Keratinocyte (primary cell): ENCODE results near the gene HEG1. TPM values are rescaled to one million over a fixed set of nuclear protein-coding genes. Genes with fewer than 3 reads are reported as not detected.

Experiments
- DNase-seq: peaks from one replicate; pipeline ENCODE4 v3.0.0-alpha.2; 2011; ENCODE audit warnings: low read depth, missing footprints, low spot score
- FAIRE-seq: peaks from 2 replicates; lab custom pipeline; 2011; peaks lifted over from hg19 to GRCh38; lab: Jason Lieb, UNC
- H2AFZ ChIP-seq: 2 replicates; pipeline ENCODE4 v1.6.0; 2012; ENCODE audit warnings: low read length, control low read depth, inconsistent platforms; ENCODE audit not compliant: control insufficient read depth
- H3K27ac ChIP-seq: 2 replicates; pipeline ENCODE4 v1.5.1; 2011; ENCODE audit warnings: low read length; ENCODE audit not compliant: control insufficient read depth, insufficient read depth
- H3K27me3 ChIP-seq: 3 replicates; pipeline ENCODE4 v1.6.0; 2011; ENCODE audit warnings: low read length; ENCODE audit not compliant: control insufficient read depth, insufficient read depth; ENCODE audit errors: extremely low read depth
- H3K36me3 ChIP-seq, 2 experiments: 2 replicates in 1 of 2; 3 replicates in 1 of 2; pipeline ENCODE4 v1.5.1; 2011; ENCODE audit warnings: low read length in 2 of 2, mild to moderate bottlenecking in 1 of 2; ENCODE audit not compliant: control insufficient read depth in 2 of 2, insufficient read depth in 2 of 2; ENCODE audit errors: extremely low read depth in 1 of 2
- H3K4me1 ChIP-seq: 3 replicates; pipeline ENCODE4 v1.5.1; 2011; ENCODE audit warnings: low read length; ENCODE audit not compliant: control insufficient read depth, insufficient read depth; ENCODE audit errors: extremely low read depth
- H3K4me2 ChIP-seq: 3 replicates; pipeline ENCODE4 v1.6.0; 2011; ENCODE audit warnings: low read depth, low read length; ENCODE audit not compliant: control insufficient read depth, insufficient read depth; ENCODE audit errors: extremely low read depth
- H3K4me3 ChIP-seq, 3 experiments: fragments of 200-600 bp in 1 of 3; sonication (generic) in 1 of 3; 2 replicates in 2 of 3; 3 replicates in 1 of 3; pipeline ENCODE4 v1.5.1; 2011 to 2016; ENCODE audit warnings: low read length in 3 of 3, mild to moderate bottlenecking in 3 of 3, control low read depth in 2 of 3, inconsistent platforms in 1 of 3, low read depth in 1 of 3, mixed read lengths in 1 of 3, mixed run types in 1 of 3, moderate library complexity in 1 of 3; ENCODE audit not compliant: control insufficient read depth in 2 of 3, insufficient read depth in 2 of 3; ENCODE audit errors: extremely low read depth in 1 of 3
- H3K79me2 ChIP-seq: 2 replicates; pipeline ENCODE4 v1.6.0; 2012; ENCODE audit warnings: low read length; ENCODE audit not compliant: control insufficient read depth, insufficient read depth
- H3K9ac ChIP-seq: 3 replicates; pipeline ENCODE4 v1.6.0; 2011; ENCODE audit warnings: low read length; ENCODE audit not compliant: control insufficient read depth, insufficient read depth; ENCODE audit errors: extremely low read depth
- H3K9me1 ChIP-seq: 3 replicates; pipeline ENCODE4 v1.6.0; 2011; ENCODE audit warnings: low read length; ENCODE audit not compliant: control insufficient read depth, insufficient read depth; ENCODE audit errors: extremely low read depth
- H3K9me3 ChIP-seq: 2 replicates; pipeline ENCODE4 v1.5.1; 2012; ENCODE audit warnings: low read depth, low read length; ENCODE audit not compliant: control insufficient read depth
- H4K20me1 ChIP-seq: 3 replicates; pipeline ENCODE4 v1.6.0; 2011; ENCODE audit warnings: low read length; ENCODE audit not compliant: control insufficient read depth, insufficient read depth; ENCODE audit errors: extremely low read depth
- EZH2 ChIP-seq: IDR thresholded peaks from one replicate; pipeline ENCODE4 v1.6.1; 2012; ENCODE audit warnings: inconsistent platforms, mild to moderate bottlenecking, low read length, moderate library complexity
- dilution Hi-C: fragments of 300-500 bp; cut with MboI; formaldehyde crosslinking; loops from one replicate; pipeline ENCODE4 v1.7.0; 2020; ENCODE audit warnings: low sequenced_read_pairs; ENCODE audit not compliant: extremely low pct_ligation_motif_present
- polyA plus RNA-seq, 5 experiments: library from polyadenylated mRNA; depleted of rRNA in 3 of 5; stranded (reverse) in 3 of 5; stranded (forward) in 1 of 5; unstranded in 1 of 5; fragments of >200 nt; gene quantifications; 1 replicate in 1 of 5; 2 replicates in 3 of 5; 3 replicates in 1 of 5; pipeline versions ENCODE4 v1.2.1 to v1.2.3, GENCODE V29; 2011 to 2012; ENCODE audit warnings: missing spikeins in 2 of 5, low read depth in 1 of 5, low replicate concordance in 1 of 5
- TF ChIP-seq, protein P1 (sequence below), 3 experiments: IDR thresholded peaks in 1 of 3; conservative IDR thresholded peaks in 1 of 3; optimal IDR thresholded peaks in 1 of 3; 2 replicates in 2 of 3; 3 replicates in 1 of 3; pipeline versions ENCODE3 to v1.5.1; 2011; ENCODE audit warnings: low read length in 3 of 3, mild to moderate bottlenecking in 3 of 3, moderate library complexity in 2 of 3, control low read depth in 1 of 3, inconsistent platforms in 1 of 3; ENCODE audit not compliant: insufficient read depth in 2 of 3; ENCODE audit errors: extremely low read depth in 1 of 3

The HEG1 gene
- polyA plus RNA-seq, 1 donor (not counting 4 experiments of a cell fraction or from before 2014, with no cell fraction given): 12.7 TPM

DNA sequence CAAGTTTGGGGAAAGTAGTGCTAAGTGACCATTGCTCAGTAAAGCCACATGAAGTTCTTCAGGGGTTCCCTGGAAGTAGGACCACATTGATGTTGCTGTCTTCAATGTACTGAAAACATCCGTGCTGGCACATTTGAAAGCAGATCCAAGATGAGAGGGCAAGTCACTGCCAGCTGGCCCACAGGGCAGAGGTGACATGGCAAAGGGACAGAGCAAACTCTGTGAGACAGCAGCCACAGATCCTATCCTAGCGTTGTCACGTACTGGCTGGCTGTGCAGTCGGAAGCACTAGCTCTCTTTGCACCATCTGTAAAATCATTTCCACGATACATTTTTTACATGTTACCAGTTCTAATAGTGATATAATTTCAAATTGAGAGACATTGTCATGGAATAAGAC, 135.1 kb downstream of the HEG1 start:
- Histone ChIP-seq H3K27ac (no peak overlapping the region), H3K9me3 (no peaks in the 10 kb centered on the region), H3K4me1 (no peaks in the 10 kb centered on the region), H3K36me3 (no peaks in the 10 kb centered on the region), H4K20me1 (no peaks in the 10 kb centered on the region), H3K9ac (no peak overlapping the region), H3K4me3 (no peak overlapping the region), H3K9me1 (no peaks in the 10 kb centered on the region), H3K27me3 (peaks cover 4% of the 10 kb centered on the region), H2AFZ (no peak overlapping the region), H3K79me2 (no peaks in the 10 kb centered on the region), H3K4me2 (no peak overlapping the region)
- TF ChIP-seq, protein P1, sequence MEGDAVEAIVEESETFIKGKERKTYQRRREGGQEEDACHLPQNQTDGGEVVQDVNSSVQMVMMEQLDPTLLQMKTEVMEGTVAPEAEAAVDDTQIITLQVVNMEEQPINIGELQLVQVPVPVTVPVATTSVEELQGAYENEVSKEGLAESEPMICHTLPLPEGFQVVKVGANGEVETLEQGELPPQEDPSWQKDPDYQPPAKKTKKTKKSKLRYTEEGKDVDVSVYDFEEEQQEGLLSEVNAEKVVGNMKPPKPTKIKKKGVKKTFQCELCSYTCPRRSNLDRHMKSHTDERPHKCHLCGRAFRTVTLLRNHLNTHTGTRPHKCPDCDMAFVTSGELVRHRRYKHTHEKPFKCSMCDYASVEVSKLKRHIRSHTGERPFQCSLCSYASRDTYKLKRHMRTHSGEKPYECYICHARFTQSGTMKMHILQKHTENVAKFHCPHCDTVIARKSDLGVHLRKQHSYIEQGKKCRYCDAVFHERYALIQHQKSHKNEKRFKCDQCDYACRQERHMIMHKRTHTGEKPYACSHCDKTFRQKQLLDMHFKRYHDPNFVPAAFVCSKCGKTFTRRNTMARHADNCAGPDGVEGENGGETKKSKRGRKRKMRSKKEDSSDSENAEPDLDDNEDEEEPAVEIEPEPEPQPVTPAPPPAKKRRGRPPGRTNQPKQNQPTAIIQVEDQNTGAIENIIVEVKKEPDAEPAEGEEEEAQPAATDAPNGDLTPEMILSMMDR (optimal IDR thresholded peaks at IDR 0.05 in 1 of 3, IDR thresholded peaks at IDR 0.05 in 1 of 3, conservative IDR thresholded peaks at IDR 0.05 in 1 of 3; ENCODE audit: extremely low read depth in 1 of 3, insufficient read depth in 2 of 3, low read length in 3 of 3): no peak
- TF ChIP-seq EZH2: no peak
- DNase-seq (no peak), FAIRE-seq (no peak)
- dilution Hi-C loops: no loop called here

DNA sequence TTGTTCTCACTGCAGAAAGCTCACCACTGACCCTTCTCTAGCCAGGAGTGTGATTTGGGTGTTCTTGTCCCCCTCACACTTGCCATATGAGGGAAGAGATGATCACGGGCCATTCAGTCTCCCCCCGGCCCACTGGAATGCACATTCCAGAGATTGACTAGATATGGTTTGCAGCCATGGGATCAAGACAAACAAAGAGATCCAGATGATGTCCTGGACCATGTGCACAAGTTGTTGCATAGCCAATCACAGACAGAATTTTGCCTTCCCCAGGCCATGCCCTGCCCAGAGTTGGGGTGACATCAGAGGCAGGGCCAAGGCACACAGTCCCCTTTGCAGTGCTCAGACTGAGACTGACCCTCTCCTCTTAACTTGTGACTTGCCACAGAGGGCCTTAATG, 136.0 kb downstream of the HEG1 start:
- no peak for FAIRE-seq
- no peak for TF ChIP-seq EZH2
- H3K4me1 ChIP-seq: no peaks in the 10 kb centered on the region
- H4K20me1 ChIP-seq: no peaks in the 10 kb centered on the region
- H3K27ac ChIP-seq: no peak overlapping the region
- H3K9me3 ChIP-seq: no peaks in the 10 kb centered on the region
- no peak overlapping the region for H3K4me3 ChIP-seq
- dilution Hi-C loops: no loop called here
- no peaks in the 10 kb centered on the region for H3K36me3 ChIP-seq
- no peaks in the 10 kb centered on the region for H3K79me2 ChIP-seq
- no peak for DNase-seq
- no peak overlapping the region for H3K4me2 ChIP-seq
- H3K27me3 ChIP-seq: peaks cover 4% of the 10 kb centered on the region
- H3K9me1 ChIP-seq: no peaks in the 10 kb centered on the region
- H3K9ac ChIP-seq: no peak overlapping the region
- no peak overlapping the region for H2AFZ ChIP-seq

DNA sequence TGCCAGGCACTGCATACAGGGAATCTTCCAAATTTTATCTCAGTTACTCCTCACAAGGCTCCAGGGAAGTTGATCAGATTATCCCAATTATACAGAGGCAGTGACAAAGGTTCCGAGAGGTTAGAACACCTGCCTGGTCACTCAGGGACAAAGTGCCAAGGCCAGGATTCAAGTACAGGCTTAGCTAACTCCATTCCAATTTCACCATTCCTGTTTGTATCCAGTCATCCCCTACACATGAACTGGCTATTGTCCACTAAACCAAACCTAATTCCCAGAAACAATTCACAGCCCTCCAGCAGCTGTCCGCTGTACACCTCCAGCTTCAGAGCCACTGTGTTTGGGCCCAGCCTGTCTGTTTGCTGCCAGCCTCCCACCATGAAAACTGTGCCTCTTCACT, 137.3 kb downstream of the HEG1 start:
- Histone ChIP-seq H3K9me1 (no peaks in the 10 kb centered on the region), H4K20me1 (no peaks in the 10 kb centered on the region), H3K4me1 (no peaks in the 10 kb centered on the region), H3K79me2 (no peaks in the 10 kb centered on the region), H3K4me3 (no peak overlapping the region), H3K36me3 (no peaks in the 10 kb centered on the region), H3K4me2 (no peak overlapping the region), H3K9me3 (no peaks in the 10 kb centered on the region), H2AFZ (no peak overlapping the region), H3K9ac (no peak overlapping the region), H3K27me3 (peaks cover 4% of the 10 kb centered on the region), H3K27ac (no peak overlapping the region)
- FAIRE-seq (no peak), DNase-seq (no peak)
- dilution Hi-C loops: no loop called here
- TF ChIP-seq, protein P1 (optimal IDR thresholded peaks at IDR 0.05 in 1 of 3, IDR thresholded peaks at IDR 0.05 in 1 of 3, conservative IDR thresholded peaks at IDR 0.05 in 1 of 3; ENCODE audit: extremely low read depth in 1 of 3, insufficient read depth in 2 of 3, low read length in 3 of 3): no peak
- TF ChIP-seq EZH2: no peak
